Hepatocyte (in vitro differentiated cells): ENCODE results near the gene CENPB.

ENCODE experiments used
- CTCF ChIP-seq: fragments of 200-600 bp; sonication (generic); IDR thresholded peaks from 2 replicates; pipeline ENCODE4 v1.5.1; 2016; ENCODE audit warnings: antibody characterized with exemption, mild to moderate bottlenecking; ENCODE audit not compliant: poor library complexity
- EZH2 ChIP-seq: fragments of 200-600 bp; sonication (generic); IDR thresholded peaks from 2 replicates; pipeline ENCODE4 v1.6.1; 2016; ENCODE audit warnings: antibody characterized with exemption, mild to moderate bottlenecking, borderline replicate concordance
- EZH2phosphoT487 ChIP-seq: fragments of 200-600 bp; sonication (generic); IDR thresholded peaks from one replicate; pipeline ENCODE4 v1.6.1; 2018; ENCODE audit warnings: antibody characterized with exemption, mild to moderate bottlenecking, low read depth, moderate library complexity; ENCODE audit not compliant: unreplicated experiment, severe bottlenecking

- TF ChIP-seq EZH2 (no peak), CTCF (peak; percentile 60), EZH2phosphoT487 (no peak)
Observed at GRCh38 chr20:3753098-3753497, 33.4 kb downstream of the CENPB start.
